NOMO-1 treated with DMSO at 0.1 percent for 48 hours (cell line): ENCODE results near the gene CCDC150.
A peak's percentile ranks its signal among the peaks of the same experiment; 100 is the strongest.
"Not testable (repeated sequence)": the region's sequence is repeated elsewhere in the genome, so short reads cannot be mapped to it uniquely, and the experiment has no call there.

Source experiments
- DNase-seq: peaks from one replicate; lab custom pipeline; 2025; ENCODE audit not compliant: unreplicated experiment; lab: John Stamatoyannopoulos, UW

The CCDC150 gene

GRCh38 chr2:196639180-196640030, at the start of gene CCDC150:
TSS of gene CCDC150 (plus strand) at chr2:196639715. CDS start at chr2:196639767, 52 bp downstream.
- peak; percentile 91 for DNase-seq

GRCh38 chr2:196590286-196590685, 49.2 kb upstream of the CCDC150 start:
- no peak for DNase-seq

- no peak for DNase-seq
These were observed 48.5 kb upstream of the CCDC150 start for GRCh38 chr2:196591004-196591403.

GRCh38 chr2:196591621-196592022, 47.9 kb upstream of the CCDC150 start:
- DNase-seq: no peak

- no peak for DNase-seq
These were observed 47.1 kb upstream of the CCDC150 start for GRCh38 chr2:196592331-196592910.

GRCh38 chr2:196592911-196593881, 46.3 kb upstream of the CCDC150 start, which contains the start of gene HECW2:
TSS of gene HECW2 (minus strand) at chr2:196593554.
- DNase-seq: no peak

GRCh38 chr2:196594158-196594557, 45.4 kb upstream of the CCDC150 start:
- no peak for DNase-seq

GRCh38 chr2:196597531-196597930, 42.0 kb upstream of the CCDC150 start:
- no peak for DNase-seq

- no peak for DNase-seq
These were observed 41.1 kb upstream of the CCDC150 start for GRCh38 chr2:196598412-196598811.

GRCh38 chr2:196598846-196599245, 40.7 kb upstream of the CCDC150 start:
- no peak for DNase-seq

GRCh38 chr2:196601430-196602306, 37.8 kb upstream of the CCDC150 start:
- DNase-seq: no peak

GRCh38 chr2:196604196-196604595, 35.3 kb upstream of the CCDC150 start:
- no peak for DNase-seq

- DNase-seq: no peak
These were observed 33.0 kb upstream of the CCDC150 start for GRCh38 chr2:196606516-196606915.

- no peak for DNase-seq
These were observed 32.4 kb upstream of the CCDC150 start for GRCh38 chr2:196607073-196607472.

- not testable (repeated sequence) for DNase-seq
These were observed 31.6 kb upstream of the CCDC150 start for GRCh38 chr2:196607896-196608295.

- DNase-seq: no peak
These were observed 29.7 kb upstream of the CCDC150 start for GRCh38 chr2:196609806-196610205.

- no peak for DNase-seq
These were observed 28.7 kb upstream of the CCDC150 start for GRCh38 chr2:196610796-196611195.

GRCh38 chr2:196613302-196613701, 26.2 kb upstream of the CCDC150 start:
- DNase-seq: no peak

GRCh38 chr2:196617430-196617829, 22.1 kb upstream of the CCDC150 start:
- no peak for DNase-seq

- no peak for DNase-seq
These were observed 20.9 kb upstream of the CCDC150 start for GRCh38 chr2:196618661-196619060.
